ENCODE results near the gene SERP1. TPM values are rescaled to one million over a fixed set of nuclear protein-coding genes. Genes with fewer than 3 reads are reported as not detected.

Gene SERP1
- 100 to 1,000 TPM in 8 of 9 donors, 10 to 100 TPM in 1; 89.2 to 580 (median 226) TPM for total RNA-seq
- 100 to 1,000 TPM in 1 of 3 donors, 10 to 100 TPM in 2; 47.0 to 234 (median 56.9) TPM for polyA plus RNA-seq
- long read RNA-seq, donor 1, transcript SERP1-208 (2 exons, 830 nt): minor isoform, 7 of 307 reads
- long read RNA-seq, donor 1, transcript SERP1-201 (3 exons, 3,171 nt): major isoform, 92 of 307 reads
- long read RNA-seq, donor 1, partial matches to known transcripts: 79 of 307 reads
- long read RNA-seq, donor 1, other reads (novel, unspliced or antisense): 127 of 307 reads
- long read RNA-seq, donor 2, transcript SERP1-201 (3 exons, 3,171 nt): major isoform, 50 of 55 reads
- long read RNA-seq, donor 2, partial matches to known transcripts: 0 of 55 reads
- long read RNA-seq, donor 2, other reads (novel, unspliced or antisense): 0 of 55 reads
- long read RNA-seq, donor 3, transcript SERP1-201 (3 exons, 3,171 nt): major isoform, 71 of 179 reads
- long read RNA-seq, donor 3, partial matches to known transcripts: 92 of 179 reads
- long read RNA-seq, donor 3, other reads (novel, unspliced or antisense): 14 of 179 reads
- long read RNA-seq, donor 4, transcript SERP1-201 (3 exons, 3,171 nt): major isoform, 130 of 142 reads
- long read RNA-seq, donor 4, partial matches to known transcripts: 1 of 142 reads
- long read RNA-seq, donor 4, other reads (novel, unspliced or antisense): 8 of 142 reads
- long read RNA-seq, donor 5, transcript SERP1-201 (3 exons, 3,171 nt): major isoform, 360 of 385 reads
- long read RNA-seq, donor 5, transcript SERP1-206 (2 exons, 1,596 nt): minor isoform, 5 of 385 reads
- long read RNA-seq, donor 5, partial matches to known transcripts: 0 of 385 reads
- long read RNA-seq, donor 5, other reads (novel, unspliced or antisense): 17 of 385 reads
- long read RNA-seq, donor 6, transcript SERP1-201 (3 exons, 3,171 nt): major isoform, 74 of 83 reads
- long read RNA-seq, donor 6, partial matches to known transcripts: 2 of 83 reads
- long read RNA-seq, donor 6, other reads (novel, unspliced or antisense): 4 of 83 reads
- long read RNA-seq, donor 7, transcript SERP1-201 (3 exons, 3,171 nt): major isoform, 49 of 69 reads
- long read RNA-seq, donor 7, partial matches to known transcripts: 18 of 69 reads
- long read RNA-seq, donor 7, other reads (novel, unspliced or antisense): 0 of 69 reads
- long read RNA-seq, donor 8, transcript SERP1-201 (3 exons, 3,171 nt): major isoform, 87 of 218 reads
- long read RNA-seq, donor 8, partial matches to known transcripts: 109 of 218 reads
- long read RNA-seq, donor 8, other reads (novel, unspliced or antisense): 17 of 218 reads
- long read RNA-seq, donor 9, transcript SERP1-201 (3 exons, 3,171 nt): major isoform, 48 of 329 reads
- long read RNA-seq, donor 9, partial matches to known transcripts: 162 of 329 reads
- long read RNA-seq, donor 9, other reads (novel, unspliced or antisense): 117 of 329 reads
- long read RNA-seq, donor 10, transcript SERP1-201 (3 exons, 3,171 nt): major isoform, 44 of 56 reads
- long read RNA-seq, donor 10, partial matches to known transcripts: 10 of 56 reads
- long read RNA-seq, donor 10, other reads (novel, unspliced or antisense): 0 of 56 reads

DNA sequence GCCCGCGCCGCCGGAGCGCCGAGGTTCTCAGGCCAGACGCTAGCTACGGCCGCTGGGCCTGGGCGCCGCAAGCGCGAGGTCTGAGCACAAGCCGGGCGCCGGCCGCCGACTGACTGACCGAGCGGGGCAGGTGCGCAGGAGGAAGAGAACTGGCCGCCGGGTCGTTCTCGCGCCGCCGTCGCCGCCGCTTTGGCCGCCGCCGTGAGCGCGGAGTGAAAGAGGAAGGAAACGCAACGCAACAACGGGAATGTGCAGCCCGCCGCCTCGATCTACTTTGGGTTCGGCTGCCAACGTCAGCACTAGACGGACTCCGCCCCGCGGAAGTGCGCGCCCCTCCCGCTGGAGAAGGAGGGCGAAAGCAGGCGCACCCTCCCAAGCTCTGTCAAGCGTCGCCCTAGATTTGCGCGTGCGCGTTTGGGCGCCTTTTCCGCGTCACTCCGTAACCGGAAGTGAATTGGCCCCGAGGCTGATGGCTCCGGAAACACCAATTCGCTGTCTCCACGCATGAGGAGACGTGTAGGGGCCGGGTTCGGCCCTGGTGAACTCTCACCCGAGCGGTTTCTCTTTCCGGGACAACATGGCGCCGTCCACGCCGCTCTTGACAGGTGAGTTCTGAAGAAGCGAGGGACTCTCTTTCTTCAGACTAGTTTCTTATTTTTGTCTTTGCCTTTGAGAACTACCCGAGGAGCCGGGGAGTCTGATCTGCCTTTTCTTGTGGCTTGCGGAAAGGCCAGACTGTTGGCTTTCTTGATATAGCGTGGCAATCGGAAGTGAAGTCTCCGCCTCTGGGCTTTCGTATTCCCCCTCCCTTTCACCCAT lies at the start of gene SERP1, which contains the start of gene EIF2A:
Gene SERP1 (minus strand): TSS at position 271 of the 819 bp plus-strand sequence. CDS start 361 bp downstream, outside the sequence.
Gene EIF2A (plus strand): TSS at position 562 of the 819 bp plus-strand sequence. CDS start 16 bp downstream, at position 578.
- Histone ChIP-seq H3K4me1 (replicated peaks in 1 of 2) (peaks cover 18 to 53% of the 10 kb centered on the region in 2 donors), H3K4me3 (peak within 1 kb of the TSS; percentile 41 to 91 (median 81)), H3K27me3 (no peaks in the 10 kb centered on the region), H3K9me3 (replicated peaks in 1 of 3) (no peaks in the 10 kb centered on the region), H3K27ac (peak within 1 kb of the TSS; percentile 97 to 99 (median 99)), H3K36me3 (replicated peaks in 1 of 2) (peaks cover 0 to 12% of the 10 kb centered on the region in 2 donors)
- intact Hi-C loops (cut with DNase I): no loop called here
- 0% methylated on average over 53 to 86 of the region's 86 CpGs for WGBS, 4 donors
- DNase-seq: peak; percentile 99
- peak; percentile 98 to 99 for TF ChIP-seq POLR2A (IDR thresholded peaks at IDR 0.05)
- TF ChIP-seq, protein P1, sequence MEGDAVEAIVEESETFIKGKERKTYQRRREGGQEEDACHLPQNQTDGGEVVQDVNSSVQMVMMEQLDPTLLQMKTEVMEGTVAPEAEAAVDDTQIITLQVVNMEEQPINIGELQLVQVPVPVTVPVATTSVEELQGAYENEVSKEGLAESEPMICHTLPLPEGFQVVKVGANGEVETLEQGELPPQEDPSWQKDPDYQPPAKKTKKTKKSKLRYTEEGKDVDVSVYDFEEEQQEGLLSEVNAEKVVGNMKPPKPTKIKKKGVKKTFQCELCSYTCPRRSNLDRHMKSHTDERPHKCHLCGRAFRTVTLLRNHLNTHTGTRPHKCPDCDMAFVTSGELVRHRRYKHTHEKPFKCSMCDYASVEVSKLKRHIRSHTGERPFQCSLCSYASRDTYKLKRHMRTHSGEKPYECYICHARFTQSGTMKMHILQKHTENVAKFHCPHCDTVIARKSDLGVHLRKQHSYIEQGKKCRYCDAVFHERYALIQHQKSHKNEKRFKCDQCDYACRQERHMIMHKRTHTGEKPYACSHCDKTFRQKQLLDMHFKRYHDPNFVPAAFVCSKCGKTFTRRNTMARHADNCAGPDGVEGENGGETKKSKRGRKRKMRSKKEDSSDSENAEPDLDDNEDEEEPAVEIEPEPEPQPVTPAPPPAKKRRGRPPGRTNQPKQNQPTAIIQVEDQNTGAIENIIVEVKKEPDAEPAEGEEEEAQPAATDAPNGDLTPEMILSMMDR (IDR thresholded peaks at IDR 0.05): peak in 1 of 6 experiments; percentile 12

DNA sequence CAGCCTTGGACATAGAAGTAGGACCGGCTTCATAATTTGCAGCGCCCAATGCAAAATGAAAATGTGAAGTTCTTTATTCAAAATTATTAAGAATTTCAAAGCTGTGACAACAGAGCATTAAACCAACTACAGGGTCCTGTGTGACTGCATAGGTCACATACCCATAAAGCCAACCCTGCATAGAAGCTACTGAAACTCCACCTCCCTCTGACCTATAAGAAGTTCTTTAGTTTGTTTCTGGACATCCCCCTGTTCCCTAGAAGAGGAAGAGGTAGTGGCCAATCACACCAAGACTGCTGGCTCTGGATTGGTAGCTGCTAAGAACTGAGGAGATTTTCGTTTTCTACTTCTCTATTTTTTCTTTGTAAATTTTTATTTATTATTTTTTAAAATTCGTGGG lies 47.9 kb upstream of the SERP1 start:
- WGBS, 4 donors: 79 to 92% (median 86%) methylated on average over 4 of the region's 4 CpGs
- Histone ChIP-seq H3K4me3 (no peak overlapping the region), H3K9me3 (replicated peaks in 1 of 3) (no peaks in the 10 kb centered on the region), H3K36me3 (replicated peaks in 1 of 2) (no peaks in the 10 kb centered on the region), H3K4me1 (replicated peaks in 1 of 2) (peaks cover 0 to 1% of the 10 kb centered on the region in 2 donors), H3K27me3 (no peaks in the 10 kb centered on the region), H3K27ac (no peak overlapping the region)
- intact Hi-C loops (cut with DNase I): no loop called here
- no peak for DNase-seq
- no peak for TF ChIP-seq POLR2A (IDR thresholded peaks at IDR 0.05)
- TF ChIP-seq, protein P1 (IDR thresholded peaks at IDR 0.05): no peak

DNA sequence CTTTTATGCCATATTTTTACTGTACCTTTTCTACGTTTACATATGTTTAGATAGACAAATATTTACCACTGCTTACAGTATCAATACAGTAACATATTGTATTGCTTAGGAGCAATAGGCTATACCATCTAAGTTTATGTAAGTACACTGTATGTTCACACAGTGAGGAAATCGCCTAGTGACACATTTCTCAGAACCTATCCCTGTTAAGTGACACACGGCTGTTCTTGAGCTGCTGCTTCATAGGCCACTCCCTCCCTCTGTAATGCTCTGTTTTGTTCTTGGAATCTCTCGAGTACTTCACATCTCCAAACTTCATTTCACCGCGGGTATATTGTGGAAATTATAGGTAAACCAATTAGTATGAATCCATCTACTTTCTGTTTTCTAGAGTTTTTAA lies 43.5 kb upstream of the SERP1 start:
- no peak for DNase-seq
- H3K4me1 ChIP-seq (replicated peaks in 1 of 2): no peaks in the 10 kb centered on the region
- intact Hi-C loops (cut with DNase I): no loop called here
- peaks cover 0 to 6% of the 10 kb centered on the region in 2 donors for H3K36me3 ChIP-seq (replicated peaks in 1 of 2)
- 73 to 82% (median 80%) methylated on average over 5 to 6 of the region's 6 CpGs for WGBS, 4 donors
- no peaks in the 10 kb centered on the region for H3K27me3 ChIP-seq
- no peak for TF ChIP-seq POLR2A (IDR thresholded peaks at IDR 0.05)
- TF ChIP-seq, protein P1 (IDR thresholded peaks at IDR 0.05): no peak
- H3K4me3 ChIP-seq: no peak overlapping the region
- no peaks in the 10 kb centered on the region for H3K9me3 ChIP-seq (replicated peaks in 1 of 3)
- H3K27ac ChIP-seq: no peak overlapping the region

Measured in adrenal gland (tissue), 19 donors.